SW 1271 (cell line): ENCODE measurements around the gene MEOX1.

Experiments used
- DNase-seq, 2 experiments: peaks; one replicate each; lab custom pipeline; 2025; lab: John Stamatoyannopoulos, UW

Gene MEOX1

DNA sequence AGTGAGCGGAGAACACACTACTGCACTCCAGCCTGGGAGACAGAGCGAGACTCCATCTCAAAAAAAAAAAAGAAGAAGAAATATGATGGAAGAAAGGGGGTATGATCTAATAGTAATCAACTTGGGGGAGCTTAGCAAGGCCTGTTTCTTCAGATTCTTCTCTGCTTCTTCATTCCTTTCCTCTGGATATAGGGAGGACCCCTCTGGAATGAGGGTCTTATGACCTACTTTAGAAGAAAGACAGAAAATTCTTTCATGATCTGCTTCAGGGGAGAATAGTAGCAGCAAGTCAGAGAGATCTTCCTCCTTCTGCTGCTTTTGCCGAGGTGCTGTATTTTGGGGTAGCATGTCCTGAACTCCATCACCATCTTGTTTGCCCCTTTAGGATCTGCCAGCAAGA, 70.7 kb downstream of the MEOX1 start:
- DNase-seq, result no peak
